Chondrocyte (in vitro differentiated cells): ENCODE results near the gene SIGLEC7. TPM values are rescaled to one million over a fixed set of nuclear protein-coding genes. Genes with fewer than 3 reads are reported as not detected.
"Not testable (repeated sequence)": the region's sequence is repeated elsewhere in the genome, so short reads cannot be mapped to it uniquely, and the experiment has no call there.

Experiments
- DNase-seq: peaks from one replicate; pipeline ENCODE4 v3.0.0; 2021; ENCODE audit warnings: mixed read lengths, low spot score
- H3K27ac Mint-ChIP-seq: one replicate; pipeline ENCODE4 v1.8.0; 2021; ENCODE audit warnings: mild to moderate bottlenecking, moderate library complexity, mixed read lengths; ENCODE audit not compliant: unreplicated experiment
- H3K27me3 Mint-ChIP-seq: 2 replicates; pipeline ENCODE4 v1.8.0; 2021; ENCODE audit warnings: low read depth, mixed read lengths
- H3K36me3 Mint-ChIP-seq: 2 replicates; pipeline ENCODE4 v1.8.0; 2021; ENCODE audit warnings: low read depth, mixed read lengths
- H3K4me1 Mint-ChIP-seq: 2 replicates; pipeline ENCODE4 v1.8.0; 2021; ENCODE audit warnings: low read depth, mild to moderate bottlenecking, mixed read lengths
- H3K4me3 Mint-ChIP-seq: one replicate; pipeline ENCODE4 v1.8.0; 2021; ENCODE audit warnings: mild to moderate bottlenecking, moderate library complexity, mixed read lengths; ENCODE audit not compliant: unreplicated experiment
- H3K9me3 Mint-ChIP-seq: 2 replicates; pipeline ENCODE4 v1.8.0; 2021; ENCODE audit warnings: low read depth, mixed read lengths
- total RNA-seq: library from RNA; stranded (reverse); gene quantifications from 3 replicates; pipeline ENCODE4 v1.2.1, GENCODE V29; 2021
- TF ChIP-seq, protein P1 (sequence below): fragments of 200-600 bp; sonication (generic); IDR thresholded peaks from 2 replicates; pipeline ENCODE4 v1.5.0; 2021; ENCODE audit warnings: antibody characterized with exemption, mild to moderate bottlenecking, moderate library complexity

The SIGLEC7 gene
- total RNA-seq, 1 donor from 2014 or later, result not detected

DNA sequence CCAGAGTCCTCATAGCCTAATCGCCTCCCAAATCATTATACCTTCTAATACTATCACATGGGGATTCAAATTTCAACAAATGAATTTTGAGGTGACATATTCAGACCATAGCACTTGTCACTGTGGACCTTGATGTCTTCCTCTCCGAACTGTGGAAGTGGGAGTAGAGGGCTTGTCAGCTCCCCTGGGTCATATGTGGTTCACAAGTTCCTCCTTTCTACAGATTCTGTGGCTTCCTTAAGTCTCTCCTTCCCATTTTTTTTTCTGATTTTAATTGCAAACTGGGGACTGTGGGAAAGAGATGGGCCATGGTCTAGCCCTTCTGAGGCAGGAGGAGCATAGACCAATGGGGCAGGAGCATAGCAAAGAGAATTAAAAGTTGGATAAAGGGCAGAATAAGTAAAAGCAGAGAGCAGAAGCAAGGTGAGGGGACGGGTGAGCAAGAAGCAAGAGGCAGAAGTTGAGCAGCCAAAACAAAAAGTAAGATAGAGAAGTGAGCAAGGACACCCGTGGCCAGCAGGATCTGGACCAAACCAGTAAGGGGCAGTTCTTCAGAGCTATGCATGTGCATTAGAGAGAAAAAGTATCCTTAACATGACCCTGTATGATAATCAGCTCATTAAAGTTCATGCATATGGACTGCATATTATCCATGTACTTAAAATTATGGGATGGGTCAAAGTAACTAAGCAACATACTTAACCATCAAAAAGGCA lies 2.6 kb upstream of the SIGLEC7 start:
- no peaks in the 10 kb centered on the region for H3K36me3 Mint-ChIP-seq
- no peak for DNase-seq
- peaks cover 17% of the 10 kb centered on the region for H3K9me3 Mint-ChIP-seq
- no peak overlapping the region for H3K27ac Mint-ChIP-seq
- H3K4me1 Mint-ChIP-seq, result no peaks in the 10 kb centered on the region
- no peak overlapping the region for H3K4me3 Mint-ChIP-seq
- peaks cover 25% of the 10 kb centered on the region for H3K27me3 Mint-ChIP-seq
- TF ChIP-seq, protein P1, sequence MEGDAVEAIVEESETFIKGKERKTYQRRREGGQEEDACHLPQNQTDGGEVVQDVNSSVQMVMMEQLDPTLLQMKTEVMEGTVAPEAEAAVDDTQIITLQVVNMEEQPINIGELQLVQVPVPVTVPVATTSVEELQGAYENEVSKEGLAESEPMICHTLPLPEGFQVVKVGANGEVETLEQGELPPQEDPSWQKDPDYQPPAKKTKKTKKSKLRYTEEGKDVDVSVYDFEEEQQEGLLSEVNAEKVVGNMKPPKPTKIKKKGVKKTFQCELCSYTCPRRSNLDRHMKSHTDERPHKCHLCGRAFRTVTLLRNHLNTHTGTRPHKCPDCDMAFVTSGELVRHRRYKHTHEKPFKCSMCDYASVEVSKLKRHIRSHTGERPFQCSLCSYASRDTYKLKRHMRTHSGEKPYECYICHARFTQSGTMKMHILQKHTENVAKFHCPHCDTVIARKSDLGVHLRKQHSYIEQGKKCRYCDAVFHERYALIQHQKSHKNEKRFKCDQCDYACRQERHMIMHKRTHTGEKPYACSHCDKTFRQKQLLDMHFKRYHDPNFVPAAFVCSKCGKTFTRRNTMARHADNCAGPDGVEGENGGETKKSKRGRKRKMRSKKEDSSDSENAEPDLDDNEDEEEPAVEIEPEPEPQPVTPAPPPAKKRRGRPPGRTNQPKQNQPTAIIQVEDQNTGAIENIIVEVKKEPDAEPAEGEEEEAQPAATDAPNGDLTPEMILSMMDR, result no peak

DNA sequence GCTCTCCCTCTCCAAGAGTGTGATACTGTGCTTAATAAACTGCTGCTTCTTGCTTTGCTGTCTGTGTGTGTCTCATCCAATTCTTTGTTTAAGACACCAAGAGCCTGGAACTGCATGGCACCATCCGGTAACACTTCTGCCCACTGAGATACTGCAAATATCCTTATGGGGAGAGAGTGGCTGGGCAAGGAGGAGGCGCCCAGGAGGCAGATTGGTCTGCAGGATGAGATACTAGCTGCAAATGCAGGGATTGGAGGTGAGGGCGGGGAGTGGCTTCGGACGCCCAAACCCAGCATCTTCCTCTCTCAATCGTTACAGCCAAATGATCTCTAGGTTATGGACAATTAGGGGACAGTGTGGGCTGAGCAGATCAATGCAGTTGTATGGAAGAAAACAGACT lies 1.7 kb upstream of the SIGLEC7 start:
- H3K27ac Mint-ChIP-seq, result no peak overlapping the region
- H3K4me3 Mint-ChIP-seq, result no peak overlapping the region
- H3K4me1 Mint-ChIP-seq, result no peaks in the 10 kb centered on the region
- peaks cover 25% of the 10 kb centered on the region for H3K27me3 Mint-ChIP-seq
- peaks cover 7% of the 10 kb centered on the region for H3K9me3 Mint-ChIP-seq
- H3K36me3 Mint-ChIP-seq, result no peaks in the 10 kb centered on the region
- TF ChIP-seq, protein P1, result no peak
- no peak for DNase-seq

DNA sequence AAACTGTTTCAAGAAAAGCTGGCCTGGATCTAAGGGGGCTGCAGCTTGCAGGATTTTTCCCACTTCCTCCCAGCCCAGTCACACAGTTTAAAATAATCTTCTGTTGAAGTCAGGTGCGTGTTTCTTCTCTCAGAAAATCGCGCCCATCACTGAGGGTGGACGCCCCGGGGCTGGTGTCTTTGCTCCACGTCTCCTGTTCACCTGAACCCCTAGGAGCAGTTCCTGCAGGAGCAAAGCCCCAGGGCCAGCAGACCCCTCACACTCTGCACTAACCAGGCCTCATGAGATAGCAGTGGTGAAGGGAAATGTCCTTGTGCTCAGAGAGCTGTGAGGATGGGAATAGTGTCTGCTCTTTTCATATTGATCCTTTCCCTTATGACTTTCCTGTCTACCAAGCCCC lies 920 bp upstream of the SIGLEC7 start:
- no peak for DNase-seq
- H3K4me3 Mint-ChIP-seq, result no peak overlapping the region
- peaks cover 27% of the 10 kb centered on the region for H3K27me3 Mint-ChIP-seq
- no peaks in the 10 kb centered on the region for H3K4me1 Mint-ChIP-seq
- H3K27ac Mint-ChIP-seq, result no peak overlapping the region
- H3K9me3 Mint-ChIP-seq, result peaks cover 2% of the 10 kb centered on the region
- TF ChIP-seq, protein P1, result no peak
- H3K36me3 Mint-ChIP-seq, result no peaks in the 10 kb centered on the region

DNA sequence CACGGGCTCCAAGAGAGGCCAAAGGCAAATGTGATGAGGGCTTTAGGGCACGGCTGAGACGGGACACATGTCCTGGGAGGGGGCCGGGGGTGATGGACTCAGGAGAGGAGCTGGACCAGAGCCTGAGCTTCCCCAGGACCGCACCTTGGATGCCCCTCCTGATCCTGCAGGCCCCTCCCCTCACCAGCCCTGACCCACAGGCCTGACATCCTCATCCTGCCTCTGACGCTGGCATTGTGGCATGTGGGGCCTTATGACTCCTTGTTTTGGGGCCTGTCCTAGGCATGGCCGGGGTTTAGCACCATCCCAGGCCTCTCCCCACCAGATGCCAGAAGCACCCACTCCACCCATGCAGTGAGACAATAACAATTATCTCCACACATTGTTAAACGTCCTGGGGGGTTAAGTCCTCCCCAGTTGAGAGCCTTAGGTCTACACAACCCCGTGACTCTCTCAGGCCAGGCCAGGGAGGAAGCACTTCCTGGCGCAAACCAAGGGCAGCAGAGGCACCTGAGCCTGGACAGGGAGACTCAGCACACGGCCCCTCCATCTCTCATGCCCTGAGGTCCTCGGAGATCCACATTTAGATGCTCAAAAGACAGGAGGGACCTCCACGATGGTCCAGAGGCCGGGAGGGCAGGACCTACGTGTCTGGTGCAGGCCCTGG lies 841 bp downstream of the SIGLEC7 start:
- not testable (repeated sequence) for H3K27ac Mint-ChIP-seq, H3K36me3 Mint-ChIP-seq, H3K4me1 Mint-ChIP-seq, DNase-seq, H3K4me3 Mint-ChIP-seq, H3K9me3 Mint-ChIP-seq
- H3K27me3 Mint-ChIP-seq, result peaks cover 24% of the 10 kb centered on the region

DNA sequence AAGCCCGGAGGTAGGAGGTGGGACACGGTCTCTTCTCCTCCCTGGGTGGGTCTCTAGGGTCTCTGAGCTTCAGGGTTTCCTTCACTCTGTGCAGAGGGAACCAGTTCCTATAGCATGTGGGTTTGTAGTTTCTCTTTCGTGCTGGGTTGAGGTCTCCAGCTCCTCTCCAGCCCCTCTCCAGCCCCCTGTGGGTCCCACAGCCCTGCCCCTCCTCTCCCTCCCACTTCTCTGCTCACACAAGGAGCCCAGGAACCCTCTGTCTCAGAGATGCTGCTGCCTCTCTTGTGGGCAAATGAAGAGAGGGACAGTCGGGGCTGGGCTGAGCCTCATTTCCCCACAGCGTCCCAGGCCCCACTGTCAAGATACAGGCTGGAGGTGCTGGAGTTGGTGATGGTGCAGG lies 1.4 kb downstream of the SIGLEC7 start:
- Mint-ChIP-seq H3K36me3 (no peaks in the 10 kb centered on the region), H3K27ac (no peak overlapping the region), H3K9me3 (no peaks in the 10 kb centered on the region), H3K4me1 (no peaks in the 10 kb centered on the region), H3K27me3 (peaks cover 24% of the 10 kb centered on the region), H3K4me3 (no peak overlapping the region)
- no peak for DNase-seq
- TF ChIP-seq, protein P1, result no peak
